ENCODE results near the gene CDH4. TPM values are rescaled to one million over a fixed set of nuclear protein-coding genes. Genes with fewer than 3 reads are reported as not detected.

CDH4 gene
- total RNA-seq, 1 donor from 2014 or later, result not detected

GRCh38 chr20:61922936-61923335 lies 670.9 kb downstream of the CDH4 start:
- H3K36me3 Mint-ChIP-seq (ENCODE audit: low read depth), result no peaks in the 10 kb centered on the region
- H3K27ac Mint-ChIP-seq, result no peak overlapping the region
- intact Hi-C loops (cut with micrococcal nuclease), result no loop called here
- no peak overlapping the region for H3K4me3 Mint-ChIP-seq
- H3K27me3 Mint-ChIP-seq, result no peaks in the 10 kb centered on the region
- TF ChIP-seq CTCF (IDR thresholded peaks at IDR 0.05), result no peak
- ChIA-PET POLR2A (no interaction called here), CTCF (no interaction called here)
- DNase-seq, result no peak
- no peak for ATAC-seq (ENCODE audit: low read depth)
- no peaks in the 10 kb centered on the region for H3K9me3 Mint-ChIP-seq
- no peaks in the 10 kb centered on the region for H3K4me1 Mint-ChIP-seq

- no peaks in the 10 kb centered on the region for H3K27me3 Mint-ChIP-seq
- ChIA-PET CTCF (no interaction called here), POLR2A (no interaction called here)
- no peak for TF ChIP-seq CTCF (IDR thresholded peaks at IDR 0.05)
- DNase-seq (no peak), ATAC-seq (ENCODE audit: low read depth) (no peak)
- H3K27ac Mint-ChIP-seq, result no peak overlapping the region
- no peak overlapping the region for H3K4me3 Mint-ChIP-seq
- no peaks in the 10 kb centered on the region for H3K4me1 Mint-ChIP-seq
- H3K36me3 Mint-ChIP-seq (ENCODE audit: low read depth), result no peaks in the 10 kb centered on the region
- H3K9me3 Mint-ChIP-seq, result no peaks in the 10 kb centered on the region
- intact Hi-C loops (cut with micrococcal nuclease), result no loop called here
These were observed 671.5 kb downstream of the CDH4 start for GRCh38 chr20:61923371-61924166.

- TF ChIP-seq CTCF (IDR thresholded peaks at IDR 0.05), result no peak
- Mint-ChIP-seq H3K9me3 (no peaks in the 10 kb centered on the region), H3K27ac (no peak overlapping the region), H3K36me3 (ENCODE audit: low read depth) (no peaks in the 10 kb centered on the region), H3K4me3 (no peak overlapping the region), H3K27me3 (no peaks in the 10 kb centered on the region), H3K4me1 (no peaks in the 10 kb centered on the region)
- ChIA-PET POLR2A (no interaction called here), CTCF (no interaction called here)
- no peak for DNase-seq
- no peak for ATAC-seq (ENCODE audit: low read depth)
- intact Hi-C loops (cut with micrococcal nuclease), result no loop called here
These were observed 672.3 kb downstream of the CDH4 start for GRCh38 chr20:61924211-61924857.

GRCh38 chr20:61924858-61925554 lies 672.9 kb downstream of the CDH4 start:
- ATAC-seq (ENCODE audit: low read depth) (no peak), DNase-seq (no peak)
- Mint-ChIP-seq H3K9me3 (no peaks in the 10 kb centered on the region), H3K36me3 (ENCODE audit: low read depth) (no peaks in the 10 kb centered on the region), H3K27ac (no peak overlapping the region), H3K4me1 (no peaks in the 10 kb centered on the region), H3K27me3 (no peaks in the 10 kb centered on the region), H3K4me3 (no peak overlapping the region)
- POLR2A ChIA-PET, result no interaction called here
- intact Hi-C loops (cut with micrococcal nuclease), result no loop called here
- no peak for TF ChIP-seq CTCF (IDR thresholded peaks at IDR 0.05)
- CTCF ChIA-PET, result no interaction called here

All from activated B cell treated with CpG ODN at 0.5 μM for 24 hours (primary cell).